Activated CD4-positive, alpha-beta T cell treated with anti-CD3 and anti-CD28 coated beads, Interleukin-2, amount 10 ng/mL, durations not matched to agents 24 days and 14 days (primary cell): ENCODE measurements around the gene TPD52L1. TPM values are rescaled to one million over a fixed set of nuclear protein-coding genes. Genes with fewer than 3 reads are reported as not detected.
"Not testable (repeated sequence)": the region's sequence is repeated elsewhere in the genome, so short reads cannot be mapped to it uniquely, and the experiment has no call there.

ENCODE experiments used
- DNase-seq: peaks from one replicate; pipeline ENCODE4 v3.0.0; 2022
- H3K27ac Mint-ChIP-seq: one replicate; pipeline ENCODE4 v1.8.0; 2022; ENCODE audit warnings: mild to moderate bottlenecking, mixed read lengths
- H3K27me3 Mint-ChIP-seq: one replicate; pipeline ENCODE4 v1.8.0; 2022; ENCODE audit warnings: mixed read lengths
- H3K36me3 Mint-ChIP-seq: one replicate; pipeline ENCODE4 v1.8.0; 2022; ENCODE audit warnings: low read depth, mild to moderate bottlenecking, mixed read lengths
- H3K4me1 Mint-ChIP-seq: one replicate; pipeline ENCODE4 v1.8.0; 2021; ENCODE audit warnings: mixed read lengths
- H3K4me3 Mint-ChIP-seq: one replicate; pipeline ENCODE4 v1.8.0; 2022; ENCODE audit warnings: mild to moderate bottlenecking, moderate library complexity, mixed read lengths
- H3K9me3 Mint-ChIP-seq: one replicate; pipeline ENCODE4 v1.8.0; 2021; ENCODE audit warnings: mixed read lengths
- intact Hi-C: fragments of 100-400 bp; cut with micrococcal nuclease; formaldehyde crosslinking; loops from one replicate; pipeline ENCODE4 v1.15.1; 2023
- total RNA-seq: library from RNA; stranded (reverse); gene quantifications from 2 replicates; pipeline ENCODE4 v1.2.3, GENCODE V29; 2022

TPD52L1 gene
- total RNA-seq, 1 donor from 2014 or later = not detected

GRCh38 chr6:125273965-125274364 is 120.4 kb downstream of the TPD52L1 start:
- Mint-ChIP-seq H3K27me3 (no peaks in the 10 kb centered on the region), H3K4me3 (no peak overlapping the region), H3K36me3 (peaks cover 35% of the 10 kb centered on the region), H3K9me3 (no peaks in the 10 kb centered on the region), H3K4me1 (peaks cover 8% of the 10 kb centered on the region), H3K27ac (no peak overlapping the region)
- DNase-seq = no peak
- intact Hi-C loops = no loop called here

GRCh38 chr6:125274935-125275334 is 121.4 kb downstream of the TPD52L1 start:
- no peaks in the 10 kb centered on the region for H3K9me3 Mint-ChIP-seq
- H3K27me3 Mint-ChIP-seq = no peaks in the 10 kb centered on the region
- DNase-seq = no peak
- H3K27ac Mint-ChIP-seq = no peak overlapping the region
- intact Hi-C loops = no loop called here
- peaks cover 12% of the 10 kb centered on the region for H3K4me1 Mint-ChIP-seq
- peaks cover 41% of the 10 kb centered on the region for H3K36me3 Mint-ChIP-seq
- no peak overlapping the region for H3K4me3 Mint-ChIP-seq

- H3K4me1 Mint-ChIP-seq = peaks cover 12% of the 10 kb centered on the region
- intact Hi-C loops = no loop called here
These were observed 122.2 kb downstream of the TPD52L1 start for GRCh38 chr6:125275779-125276178.

GRCh38 chr6:125277838-125278237 is 124.3 kb downstream of the TPD52L1 start:
- H3K27me3 Mint-ChIP-seq = no peaks in the 10 kb centered on the region
- peaks cover 66% of the 10 kb centered on the region for H3K36me3 Mint-ChIP-seq
- DNase-seq = no peak
- H3K4me1 Mint-ChIP-seq = peaks cover 12% of the 10 kb centered on the region
- no peak overlapping the region for H3K27ac Mint-ChIP-seq
- H3K4me3 Mint-ChIP-seq = no peak overlapping the region
- intact Hi-C loops = no loop called here
- peaks cover 7% of the 10 kb centered on the region for H3K9me3 Mint-ChIP-seq

More at GRCh38 chr6:125275779-125276178, 122.2 kb downstream of the TPD52L1 start:
- peaks cover 49% of the 10 kb centered on the region for H3K36me3 Mint-ChIP-seq
- no peaks in the 10 kb centered on the region for H3K27me3 Mint-ChIP-seq
- no peak overlapping the region for H3K27ac Mint-ChIP-seq
- DNase-seq = no peak
- H3K4me3 Mint-ChIP-seq = no peak overlapping the region
- H3K9me3 Mint-ChIP-seq = no peaks in the 10 kb centered on the region

GRCh38 chr6:125279961-125280360 is 126.4 kb downstream of the TPD52L1 start:
- intact Hi-C loops = no loop called here
- no peak for DNase-seq
- peaks cover 17% of the 10 kb centered on the region for H3K4me1 Mint-ChIP-seq
- peaks cover 77% of the 10 kb centered on the region for H3K36me3 Mint-ChIP-seq
- peaks cover 7% of the 10 kb centered on the region for H3K9me3 Mint-ChIP-seq
- H3K27me3 Mint-ChIP-seq = no peaks in the 10 kb centered on the region
- H3K4me3 Mint-ChIP-seq = no peak overlapping the region
- no peak overlapping the region for H3K27ac Mint-ChIP-seq

- Mint-ChIP-seq H3K36me3 (peaks cover 77% of the 10 kb centered on the region), H3K4me1 (peaks cover 17% of the 10 kb centered on the region), H3K9me3 (peaks cover 11% of the 10 kb centered on the region)
- intact Hi-C loops, H3K27me3 Mint-ChIP-seq, H3K4me3 Mint-ChIP-seq, DNase-seq, H3K27ac Mint-ChIP-seq: not testable (repeated sequence)
These were observed 126.9 kb downstream of the TPD52L1 start for GRCh38 chr6:125280370-125281035.

- H3K27ac Mint-ChIP-seq, H3K4me1 Mint-ChIP-seq, DNase-seq, H3K4me3 Mint-ChIP-seq, H3K27me3 Mint-ChIP-seq, intact Hi-C loops: not testable (repeated sequence)
- Mint-ChIP-seq H3K36me3 (peaks cover 82% of the 10 kb centered on the region), H3K9me3 (peaks cover 11% of the 10 kb centered on the region)
These were observed 128.9 kb downstream of the TPD52L1 start for GRCh38 chr6:125282470-125282869.

- no peak for DNase-seq
- Mint-ChIP-seq H3K27ac (no peak overlapping the region), H3K27me3 (no peaks in the 10 kb centered on the region), H3K4me3 (no peak overlapping the region), H3K9me3 (peaks cover 21% of the 10 kb centered on the region), H3K4me1 (peaks cover 4% of the 10 kb centered on the region), H3K36me3 (peaks cover 83% of the 10 kb centered on the region)
- intact Hi-C loops = no loop called here
These were observed 131.8 kb downstream of the TPD52L1 start for GRCh38 chr6:125285353-125285752.

- no peak for DNase-seq
- Mint-ChIP-seq H3K27me3 (no peaks in the 10 kb centered on the region), H3K36me3 (peaks cover 81% of the 10 kb centered on the region), H3K4me3 (no peak overlapping the region), H3K27ac (no peak overlapping the region), H3K4me1 (peaks cover 4% of the 10 kb centered on the region), H3K9me3 (peaks cover 21% of the 10 kb centered on the region)
- intact Hi-C loops = no loop called here
These were observed 132.4 kb downstream of the TPD52L1 start for GRCh38 chr6:125285936-125286335.

- Mint-ChIP-seq H3K36me3 (peaks cover 76% of the 10 kb centered on the region), H3K27me3 (no peaks in the 10 kb centered on the region), H3K4me1 (peaks cover 4% of the 10 kb centered on the region), H3K27ac (no peak overlapping the region), H3K9me3 (peaks cover 14% of the 10 kb centered on the region), H3K4me3 (no peak overlapping the region)
- DNase-seq = no peak
- intact Hi-C loops = no loop called here
These were observed 134.1 kb downstream of the TPD52L1 start for GRCh38 chr6:125287718-125288117.

- intact Hi-C loops = no loop called here
- Mint-ChIP-seq H3K9me3 (peaks cover 3% of the 10 kb centered on the region), H3K4me1 (peaks cover 16% of the 10 kb centered on the region), H3K27me3 (no peaks in the 10 kb centered on the region), H3K36me3 (peaks cover 60% of the 10 kb centered on the region), H3K27ac (no peak overlapping the region), H3K4me3 (no peak overlapping the region)
- no peak for DNase-seq
These were observed 140.0 kb downstream of the TPD52L1 start for GRCh38 chr6:125293587-125293986.

- Mint-ChIP-seq H3K4me1 (peaks cover 17% of the 10 kb centered on the region), H3K36me3 (peaks cover 61% of the 10 kb centered on the region), H3K27me3 (no peaks in the 10 kb centered on the region), H3K9me3 (peaks cover 3% of the 10 kb centered on the region), H3K4me3 (no peak overlapping the region), H3K27ac (no peak overlapping the region)
- no peak for DNase-seq
- intact Hi-C loops = no loop called here
These were observed 140.5 kb downstream of the TPD52L1 start for GRCh38 chr6:125294036-125294435.

- Mint-ChIP-seq H3K4me1 (peaks cover 22% of the 10 kb centered on the region), H3K4me3 (no peak overlapping the region), H3K27me3 (no peaks in the 10 kb centered on the region), H3K27ac (no peak overlapping the region), H3K36me3 (peaks cover 65% of the 10 kb centered on the region), H3K9me3 (no peaks in the 10 kb centered on the region)
- intact Hi-C loops = no loop called here
- no peak for DNase-seq
These were observed 141.4 kb downstream of the TPD52L1 start for GRCh38 chr6:125294925-125295324.

- no peak for DNase-seq
- Mint-ChIP-seq H3K27me3 (no peaks in the 10 kb centered on the region), H3K4me3 (no peak overlapping the region), H3K4me1 (peaks cover 31% of the 10 kb centered on the region), H3K9me3 (no peaks in the 10 kb centered on the region), H3K27ac (no peak overlapping the region), H3K36me3 (peaks cover 64% of the 10 kb centered on the region)
- intact Hi-C loops = no loop called here
These were observed 142.9 kb downstream of the TPD52L1 start for GRCh38 chr6:125296471-125296870.

- Mint-ChIP-seq H3K27me3 (no peaks in the 10 kb centered on the region), H3K4me1 (peaks cover 43% of the 10 kb centered on the region), H3K4me3 (peak overlapping the region; percentile 88), H3K9me3 (peaks cover 4% of the 10 kb centered on the region), H3K36me3 (peaks cover 49% of the 10 kb centered on the region), H3K27ac (no peak overlapping the region)
- intact Hi-C loops = no loop called here
- no peak for DNase-seq
These were observed 145.7 kb downstream of the TPD52L1 start for GRCh38 chr6:125299257-125299656.
